ENCODE results near the gene ZNF182. TPM values are rescaled to one million over a fixed set of nuclear protein-coding genes. Genes with fewer than 3 reads are reported as not detected.

ZNF182 gene
- total RNA-seq, 1 donor from 2014 or later = 0.11 TPM

DNA sequence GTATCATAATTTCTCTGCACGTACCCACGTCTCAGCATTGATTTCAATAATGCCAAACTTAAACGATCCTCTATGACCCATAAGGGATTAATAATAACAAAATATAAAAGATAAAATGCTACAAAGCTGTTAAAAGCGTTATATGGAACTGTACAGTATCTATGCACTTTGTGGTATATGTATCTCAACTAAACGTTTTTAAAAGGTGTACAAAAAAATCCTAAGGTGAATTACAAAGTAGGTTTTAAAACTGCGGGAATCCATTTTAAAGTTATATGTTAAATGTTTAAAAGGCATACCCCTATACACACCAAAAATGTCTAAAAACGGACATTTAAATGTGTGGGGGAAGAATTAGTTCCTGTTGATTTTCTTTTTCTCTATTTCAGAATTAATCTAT, 860 bp downstream of the ZNF182 start:
- peak overlapping the region in 1 of 2 donors; percentile 57 for H3K27ac ChIP-seq
- intact Hi-C loops (cut with DNase I) = loop anchor here (5.0 kb wide), 1 partner anchor 166 kb away; the partner anchor contains the start of gene ZNF81
- H3K9me3 ChIP-seq = no peaks in the 10 kb centered on the region
- peak overlapping the region; percentile 60 to 79 for H3K4me3 ChIP-seq
- H3K27me3 ChIP-seq = no peaks in the 10 kb centered on the region
- H3K36me3 ChIP-seq = no peaks in the 10 kb centered on the region
- H3K4me1 ChIP-seq = no peaks in the 10 kb centered on the region
- no peak for DNase-seq (ENCODE audit: low spot score in 2 of 2)
- TF ChIP-seq, protein P1, sequence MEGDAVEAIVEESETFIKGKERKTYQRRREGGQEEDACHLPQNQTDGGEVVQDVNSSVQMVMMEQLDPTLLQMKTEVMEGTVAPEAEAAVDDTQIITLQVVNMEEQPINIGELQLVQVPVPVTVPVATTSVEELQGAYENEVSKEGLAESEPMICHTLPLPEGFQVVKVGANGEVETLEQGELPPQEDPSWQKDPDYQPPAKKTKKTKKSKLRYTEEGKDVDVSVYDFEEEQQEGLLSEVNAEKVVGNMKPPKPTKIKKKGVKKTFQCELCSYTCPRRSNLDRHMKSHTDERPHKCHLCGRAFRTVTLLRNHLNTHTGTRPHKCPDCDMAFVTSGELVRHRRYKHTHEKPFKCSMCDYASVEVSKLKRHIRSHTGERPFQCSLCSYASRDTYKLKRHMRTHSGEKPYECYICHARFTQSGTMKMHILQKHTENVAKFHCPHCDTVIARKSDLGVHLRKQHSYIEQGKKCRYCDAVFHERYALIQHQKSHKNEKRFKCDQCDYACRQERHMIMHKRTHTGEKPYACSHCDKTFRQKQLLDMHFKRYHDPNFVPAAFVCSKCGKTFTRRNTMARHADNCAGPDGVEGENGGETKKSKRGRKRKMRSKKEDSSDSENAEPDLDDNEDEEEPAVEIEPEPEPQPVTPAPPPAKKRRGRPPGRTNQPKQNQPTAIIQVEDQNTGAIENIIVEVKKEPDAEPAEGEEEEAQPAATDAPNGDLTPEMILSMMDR (IDR thresholded peaks at IDR 0.05) = no peak

DNA sequence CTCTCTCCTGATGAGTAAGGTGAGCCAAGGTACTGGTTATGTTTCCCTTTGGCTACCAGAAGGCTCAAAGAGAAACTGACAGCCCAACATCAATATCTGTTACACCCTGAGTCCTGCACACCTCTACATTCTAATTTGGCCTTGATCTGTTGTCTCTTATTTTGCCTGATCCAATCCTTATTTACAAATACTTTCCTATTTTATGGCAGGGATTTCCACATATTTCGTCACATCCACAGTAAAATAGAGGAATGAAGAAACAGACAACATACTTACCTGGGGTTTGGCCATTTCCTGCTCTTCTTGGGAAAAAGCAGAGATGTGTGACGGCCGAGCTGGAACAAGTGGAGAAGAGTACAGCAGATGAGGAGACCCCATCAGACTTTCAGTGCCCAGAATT, 1.5 kb downstream of the ZNF182 start:
- no peaks in the 10 kb centered on the region for H3K27me3 ChIP-seq
- H3K36me3 ChIP-seq = no peaks in the 10 kb centered on the region
- H3K4me3 ChIP-seq = peak overlapping the region in 1 of 2 donors; percentile 15
- H3K9me3 ChIP-seq = no peaks in the 10 kb centered on the region
- no peak overlapping the region for H3K27ac ChIP-seq
- intact Hi-C loops (cut with DNase I) = loop anchor here (5.0 kb wide), 1 partner anchor 165 kb away; the partner anchor contains the start of gene ZNF81
- DNase-seq (ENCODE audit: low spot score in 2 of 2) = no peak
- H3K4me1 ChIP-seq = no peaks in the 10 kb centered on the region
- TF ChIP-seq, protein P1 (IDR thresholded peaks at IDR 0.05) = no peak

DNA sequence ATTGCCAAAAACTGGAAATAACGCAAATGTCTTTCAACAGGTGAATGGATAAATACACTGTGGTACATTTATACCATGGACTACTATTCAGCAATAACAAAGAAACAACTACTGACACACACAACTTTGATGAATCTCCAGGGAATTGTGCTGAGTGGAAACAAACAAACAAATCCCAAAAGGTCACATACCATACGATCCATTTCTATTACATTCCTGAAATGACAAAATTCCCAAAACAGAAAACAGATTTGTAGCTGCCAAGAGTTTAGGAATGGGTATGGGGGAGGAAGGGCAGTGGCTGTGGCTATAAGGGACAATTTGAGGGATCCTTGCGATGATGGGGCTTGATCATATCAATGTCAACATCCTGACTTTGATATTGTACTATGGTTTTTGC, 2.5 kb downstream of the ZNF182 start:
- no peak overlapping the region for H3K27ac ChIP-seq
- H3K4me1 ChIP-seq = no peaks in the 10 kb centered on the region
- TF ChIP-seq, protein P1 (IDR thresholded peaks at IDR 0.05) = no peak
- no peaks in the 10 kb centered on the region for H3K9me3 ChIP-seq
- intact Hi-C loops (cut with DNase I) = loop anchor here (5.0 kb wide), 1 partner anchor 164 kb away; the partner anchor contains the start of gene ZNF81
- no peaks in the 10 kb centered on the region for H3K27me3 ChIP-seq
- no peak for DNase-seq (ENCODE audit: low spot score in 2 of 2)
- peaks cover 0 to 8% of the 10 kb centered on the region in 2 donors for H3K36me3 ChIP-seq
- H3K4me3 ChIP-seq = no peak overlapping the region

DNA sequence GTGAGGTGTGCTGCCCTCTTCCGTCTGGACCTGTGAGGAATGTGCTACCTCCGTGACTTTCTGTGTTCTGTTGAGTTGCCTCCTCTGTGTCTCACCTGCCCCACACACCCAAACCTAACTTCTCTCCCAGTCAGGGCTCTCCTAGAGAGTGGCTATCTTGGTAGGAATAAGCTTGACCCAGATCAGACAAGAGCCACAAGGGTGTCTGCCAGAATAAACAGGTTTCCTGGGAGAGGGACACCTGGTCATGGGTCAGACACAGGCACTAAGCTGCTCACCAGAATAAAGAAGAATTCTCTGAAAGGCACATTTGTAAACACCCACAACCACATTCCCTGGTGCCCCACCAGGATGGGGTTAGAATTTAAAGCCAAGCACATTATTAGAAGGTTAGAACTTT, 11.1 kb downstream of the ZNF182 start:
- H3K4me1 ChIP-seq = no peaks in the 10 kb centered on the region
- H3K27ac ChIP-seq = no peak overlapping the region
- TF ChIP-seq, protein P1 (IDR thresholded peaks at IDR 0.05) = no peak
- no peak overlapping the region for H3K4me3 ChIP-seq
- peaks cover 2 to 14% of the 10 kb centered on the region in 2 donors for H3K36me3 ChIP-seq
- no peak for DNase-seq (ENCODE audit: low spot score in 2 of 2)
- H3K9me3 ChIP-seq = no peaks in the 10 kb centered on the region
- intact Hi-C loops (cut with DNase I) = no loop called here
- H3K27me3 ChIP-seq = no peaks in the 10 kb centered on the region

DNA sequence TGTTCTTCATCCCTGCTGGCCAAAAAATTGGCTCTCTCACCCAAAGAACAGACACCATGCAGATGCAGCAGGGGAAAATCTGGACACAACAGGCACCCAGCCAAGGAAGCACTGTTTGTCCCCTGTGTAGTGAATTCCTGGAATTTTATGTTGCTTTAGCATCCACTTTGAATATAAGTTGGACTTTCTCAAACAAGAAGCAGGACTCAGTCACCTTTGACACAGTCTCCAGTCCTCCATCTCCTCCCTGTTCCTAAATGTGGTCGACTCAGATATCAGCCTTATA, 11.8 kb downstream of the ZNF182 start:
- no peaks in the 10 kb centered on the region for H3K9me3 ChIP-seq
- H3K36me3 ChIP-seq = peaks cover 2 to 18% of the 10 kb centered on the region in 2 donors
- TF ChIP-seq, protein P1 (IDR thresholded peaks at IDR 0.05) = no peak
- H3K4me1 ChIP-seq = no peaks in the 10 kb centered on the region
- H3K4me3 ChIP-seq = no peak overlapping the region
- no peaks in the 10 kb centered on the region for H3K27me3 ChIP-seq
- DNase-seq (ENCODE audit: low spot score in 2 of 2) = no peak
- H3K27ac ChIP-seq = no peak overlapping the region
- intact Hi-C loops (cut with DNase I) = no loop called here

Data from ascending aorta (tissue), 2 donors.